Mucosa of descending colon (tissue), 3 donors: ENCODE results near the gene NME5. TPM values are rescaled to one million over a fixed set of nuclear protein-coding genes. Genes with fewer than 3 reads are reported as not detected.

ENCODE experiments used
- ATAC-seq: fragments of 200-7000 bp; cut with Tn5 transposase; one replicate; pipeline ENCODE4 v1.9.1; 2020; ENCODE audit warnings: mild to moderate bottlenecking, moderate library complexity
- DNase-seq, 3 donors: peaks; one replicate each; pipeline ENCODE4 v3.0.0-alpha.2; 2020
- H3K36me3 ChIP-seq: fragments of 200-600 bp; one replicate; pipeline ENCODE4 v1.8.0; 2021; ENCODE audit warnings: low read depth, mild to moderate bottlenecking
- H3K4me1 ChIP-seq: fragments of 200-600 bp; one replicate; pipeline ENCODE4 v1.8.0; 2021; ENCODE audit warnings: low read depth, mild to moderate bottlenecking
- H3K4me3 ChIP-seq: fragments of 200-600 bp; one replicate; pipeline ENCODE4 v1.8.0; 2021; ENCODE audit warnings: mild to moderate bottlenecking
- H3K9me3 ChIP-seq: fragments of 200-600 bp; one replicate; pipeline ENCODE4 v1.8.0; 2021; ENCODE audit warnings: mild to moderate bottlenecking
- CTCF ChIP-seq: fragments of 200-600 bp; IDR thresholded peaks from one replicate; pipeline ENCODE4 v1.8.0; 2022; ENCODE audit warnings: antibody characterized with exemption, mild to moderate bottlenecking
- intact Hi-C, 2 donors: fragments of 100-400 bp; cut with DNase I in 1 of 2; cut with micrococcal nuclease in 1 of 2; formaldehyde crosslinking; loops; one replicate each; pipeline versions ENCODE4 v1.11.0 to v1.11.1; 2022; cut with DNase I, micrococcal nuclease
- total RNA-seq, 3 donors: library from RNA; stranded (reverse); fragmentation: NEBNext Ultra II Directional in 2 of 3; extraction: Animal tissue kit (Norgen Biotek cat#: 25700) in 2 of 3; gene quantifications; one replicate each; pipeline versions ENCODE4 v1.2.1 to v1.2.4, GENCODE V29; 2021 to 2023
- donor health status: DM: no; HTN: no; CAD: no; lungs with moderate emphysema.
- donor health status: DM: no; HTN: no; CAD: no.
- donor health status: DM: no; HTN: yes; CAD: no.

The NME5 gene
- total RNA-seq, 3 donors from 2014 or later = 1.6 to 4.3 TPM; not detected in 1

- no peak for DNase-seq
- no peaks in the 10 kb centered on the region for H3K9me3 ChIP-seq
- TF ChIP-seq CTCF = no peak
- intact Hi-C loops = no loop called here
- H3K36me3 ChIP-seq = no peaks in the 10 kb centered on the region
- H3K4me1 ChIP-seq = no peaks in the 10 kb centered on the region
- H3K4me3 ChIP-seq = no peak overlapping the region
- ATAC-seq = no peak
Observed at GRCh38 chr5:138092301-138092700, 46.9 kb downstream of the NME5 start.

- no peak for DNase-seq
- H3K4me3 ChIP-seq = no peak overlapping the region
- no peaks in the 10 kb centered on the region for H3K4me1 ChIP-seq
- no peak for ATAC-seq
- no peak for TF ChIP-seq CTCF
- H3K9me3 ChIP-seq = no peaks in the 10 kb centered on the region
- intact Hi-C loops = no loop called here
- H3K36me3 ChIP-seq = no peaks in the 10 kb centered on the region
Observed at GRCh38 chr5:138091685-138092084, 47.5 kb downstream of the NME5 start.

GRCh38 chr5:138083702-138084101 is 55.5 kb downstream of the NME5 start, which contains the start of gene WNT8A:
WNT8A (plus strand) TSS chr5:138084033; CDS start chr5:138084128, 95 bp downstream.
- H3K36me3 ChIP-seq = no peaks in the 10 kb centered on the region
- no peak within 1 kb of the TSS for H3K4me3 ChIP-seq
- intact Hi-C loops = no loop called here
- DNase-seq (no peak), ATAC-seq (no peak)
- no peaks in the 10 kb centered on the region for H3K9me3 ChIP-seq
- no peaks in the 10 kb centered on the region for H3K4me1 ChIP-seq
- TF ChIP-seq CTCF = no peak

GRCh38 chr5:138082033-138082432 is 57.2 kb downstream of the NME5 start:
- Histone ChIP-seq H3K36me3 (no peaks in the 10 kb centered on the region), H3K4me1 (no peaks in the 10 kb centered on the region), H3K4me3 (no peak overlapping the region), H3K9me3 (no peaks in the 10 kb centered on the region)
- intact Hi-C loops = no loop called here
- no peak for TF ChIP-seq CTCF
- no peak for ATAC-seq
- no peak for DNase-seq

GRCh38 chr5:138078006-138078643 is 61.1 kb downstream of the NME5 start:
- TF ChIP-seq CTCF = no peak
- Histone ChIP-seq H3K4me1 (no peaks in the 10 kb centered on the region), H3K9me3 (no peaks in the 10 kb centered on the region), H3K4me3 (no peak overlapping the region), H3K36me3 (no peaks in the 10 kb centered on the region)
- ATAC-seq = no peak
- no peak for DNase-seq
- intact Hi-C loops = loop anchor here in 1 of 2 donors (5.0 kb wide), 1 partner anchor 54 kb away; no protein-coding TSS in a partner anchor
